ENCODE results near the gene EML4. TPM values are rescaled to one million over a fixed set of nuclear protein-coding genes. Genes with fewer than 3 reads are reported as not detected.

Gene EML4
- total and polyA plus RNA-seq, 10 donors, result 25.4 to 176 (median 88.2) TPM

- TF ChIP-seq CTCF (IDR thresholded peaks at IDR 0.05 in 8 of 11, conservative IDR thresholded peaks at IDR 0.05 in 3 of 11) (no peak), POLR2A (IDR thresholded peaks at IDR 0.05) (no peak), POLR2AphosphoS5 (IDR thresholded peaks at IDR 0.05) (no peak)
- peaks cover 0 to 17% (median 0%) of the 10 kb centered on the region in 6 donors for H3K4me1 ChIP-seq
- no peak for DNase-seq
- intact Hi-C loops (cut with DNase I; ENCODE audit: low total_unique reads), result no loop called here
- no peaks in the 10 kb centered on the region for H3K27me3 ChIP-seq (replicated peaks in 1 of 7)
- no peaks in the 10 kb centered on the region for H3K9me3 ChIP-seq
- no peak overlapping the region for H3K27ac ChIP-seq
- H3K4me3 ChIP-seq, result no peak overlapping the region
- no peaks in the 10 kb centered on the region for H3K36me3 ChIP-seq
These were observed 7.7 kb upstream of the EML4 start for GRCh38 chr2:42161444-42161843.

- H3K27ac ChIP-seq, result no peak overlapping the region
- peaks cover 0 to 31% (median under 1%) of the 10 kb centered on the region in 6 donors for H3K4me1 ChIP-seq
- intact Hi-C loops (cut with DNase I; ENCODE audit: low total_unique reads), result no loop called here
- TF ChIP-seq POLR2AphosphoS5 (IDR thresholded peaks at IDR 0.05) (no peak), POLR2A (IDR thresholded peaks at IDR 0.05) (no peak), CTCF (IDR thresholded peaks at IDR 0.05 in 8 of 11, conservative IDR thresholded peaks at IDR 0.05 in 3 of 11) (no peak)
- DNase-seq, result no peak
- H3K9me3 ChIP-seq, result no peaks in the 10 kb centered on the region
- H3K27me3 ChIP-seq (replicated peaks in 1 of 7), result no peaks in the 10 kb centered on the region
- WGBS, 5 donors, result 90 to 96% (median 92%) methylated on average over 8 of the region's 8 CpGs
- H3K4me3 ChIP-seq, result no peak overlapping the region
- no peaks in the 10 kb centered on the region for H3K36me3 ChIP-seq
These were observed 5.6 kb upstream of the EML4 start for GRCh38 chr2:42163444-42164045.

- no peak overlapping the region for H3K27ac ChIP-seq
- no peak overlapping the region for H3K4me3 ChIP-seq
- no peaks in the 10 kb centered on the region for H3K36me3 ChIP-seq
- H3K4me1 ChIP-seq, result peaks cover 0 to 36% (median 3%) of the 10 kb centered on the region in 6 donors
- no peak for TF ChIP-seq POLR2A (IDR thresholded peaks at IDR 0.05)
- no peak for TF ChIP-seq CTCF (IDR thresholded peaks at IDR 0.05 in 8 of 11, conservative IDR thresholded peaks at IDR 0.05 in 3 of 11)
- TF ChIP-seq POLR2AphosphoS5 (IDR thresholded peaks at IDR 0.05), result no peak
- DNase-seq, result no peak
- intact Hi-C loops (cut with DNase I; ENCODE audit: low total_unique reads), result no loop called here
- no peaks in the 10 kb centered on the region for H3K9me3 ChIP-seq
- WGBS, 5 donors, result 86 to 96% (median 89%) methylated on average over 3 of the region's 3 CpGs
- no peaks in the 10 kb centered on the region for H3K27me3 ChIP-seq (replicated peaks in 1 of 7)
These were observed 5.1 kb upstream of the EML4 start for GRCh38 chr2:42164046-42164445.

GRCh38 chr2:42164971-42165370 is 4.2 kb upstream of the EML4 start:
- intact Hi-C loops (cut with DNase I; ENCODE audit: low total_unique reads), result no loop called here
- Histone ChIP-seq H3K27ac (no peak overlapping the region), H3K4me3 (no peak overlapping the region), H3K9me3 (no peaks in the 10 kb centered on the region), H3K4me1 (peaks cover 0 to 38% (median 4%) of the 10 kb centered on the region in 6 donors), H3K36me3 (no peaks in the 10 kb centered on the region), H3K27me3 (replicated peaks in 1 of 7) (no peaks in the 10 kb centered on the region)
- TF ChIP-seq POLR2AphosphoS5 (IDR thresholded peaks at IDR 0.05) (no peak), CTCF (IDR thresholded peaks at IDR 0.05 in 8 of 11, conservative IDR thresholded peaks at IDR 0.05 in 3 of 11) (no peak), POLR2A (IDR thresholded peaks at IDR 0.05) (no peak)
- 0 to 86% (median 62%) methylated on average over 1 of the region's 1 CpG for WGBS, 5 donors
- DNase-seq, result no peak

Data from spleen (tissue), 11 donors.